CD4-positive, alpha-beta T cell treated with Interleukin-6 for 4 hours (primary cell): Measurements from ENCODE around the gene MRTFA.
"Not testable (repeated sequence)": the region's sequence is repeated elsewhere in the genome, so short reads cannot be mapped to it uniquely, and the experiment has no call there.

ENCODE experiments used
- DNase-seq: peaks from one replicate; pipeline ENCODE4 v3.0.0-alpha.2; 2020; ENCODE audit warnings: mixed read lengths

MRTFA gene

GRCh38 chr22:40518840-40519239, 117.7 kb downstream of the MRTFA start:
- no peak for DNase-seq

GRCh38 chr22:40517631-40518030, 118.9 kb downstream of the MRTFA start:
- DNase-seq, result no peak

GRCh38 chr22:40516416-40516815, 120.1 kb downstream of the MRTFA start:
- no peak for DNase-seq

- no peak for DNase-seq
Measured at GRCh38 chr22:40512426-40513136, 123.9 kb downstream of the MRTFA start.

- no peak for DNase-seq
Measured at GRCh38 chr22:40511604-40512003, 124.9 kb downstream of the MRTFA start.

GRCh38 chr22:40510631-40511364, 125.7 kb downstream of the MRTFA start:
- no peak for DNase-seq

GRCh38 chr22:40509401-40510134, 127.0 kb downstream of the MRTFA start:
- DNase-seq, result no peak

GRCh38 chr22:40508046-40508445, 128.5 kb downstream of the MRTFA start:
- DNase-seq, result not testable (repeated sequence)

GRCh38 chr22:40507491-40507890, 129.0 kb downstream of the MRTFA start:
- DNase-seq, result no peak

GRCh38 chr22:40506762-40507161, 129.8 kb downstream of the MRTFA start:
- DNase-seq, result no peak

GRCh38 chr22:40504285-40505249, 132.0 kb downstream of the MRTFA start:
- DNase-seq, result no peak

- no peak for DNase-seq
Measured at GRCh38 chr22:40502919-40503318, 133.6 kb downstream of the MRTFA start.

- not testable (repeated sequence) for DNase-seq
Measured at GRCh38 chr22:40500465-40500786, 136.1 kb downstream of the MRTFA start.

- no peak for DNase-seq
Measured at GRCh38 chr22:40499209-40499623, 137.3 kb downstream of the MRTFA start.

- no peak for DNase-seq
Measured at GRCh38 chr22:40498420-40499208, 137.9 kb downstream of the MRTFA start.

GRCh38 chr22:40493441-40493840, 143.1 kb downstream of the MRTFA start:
- no peak for DNase-seq

GRCh38 chr22:40491990-40492631, 144.4 kb downstream of the MRTFA start:
- DNase-seq, result no peak

GRCh38 chr22:40487663-40488249, 148.8 kb downstream of the MRTFA start:
- DNase-seq, result no peak

- DNase-seq, result no peak
Measured at GRCh38 chr22:40486962-40487602, 149.4 kb downstream of the MRTFA start.
